Colonic mucosa (tissue), 4 donors: ENCODE data around the gene FHOD3. TPM values are rescaled to one million over a fixed set of nuclear protein-coding genes. Genes with fewer than 3 reads are reported as not detected.

ENCODE experiments used
- DNase-seq: peaks from one replicate; pipeline ENCODE4 v3.0.0-alpha.2; 2020
- H3K27ac ChIP-seq: fragments of 200-600 bp; one replicate; pipeline ENCODE4 v1.8.0; 2021
- H3K27me3 ChIP-seq: fragments of 200-600 bp; one replicate; pipeline ENCODE4 v1.8.0; 2021
- H3K36me3 ChIP-seq: fragments of 200-600 bp; one replicate; pipeline ENCODE4 v1.8.0; 2021
- H3K4me1 ChIP-seq: fragments of 200-600 bp; one replicate; pipeline ENCODE4 v1.8.0; 2021; ENCODE audit warnings: mild to moderate bottlenecking
- H3K4me3 ChIP-seq: fragments of 200-600 bp; one replicate; pipeline ENCODE4 v1.8.0; 2021
- H3K9ac ChIP-seq, 2 donors: one replicate each; pipeline ENCODE4 v1.7.0; 2013; ENCODE audit warnings: control low read depth in 2 of 2, low read depth in 2 of 2, low read length in 2 of 2
- H3K9me3 ChIP-seq: fragments of 200-600 bp; one replicate; pipeline ENCODE4 v1.8.0; 2021
- CTCF ChIP-seq: fragments of 200-600 bp; IDR thresholded peaks from one replicate; pipeline ENCODE4 v1.8.0; 2022; ENCODE audit warnings: antibody characterized with exemption, mild to moderate bottlenecking
- intact Hi-C: fragments of 100-400 bp; cut with DNase I; formaldehyde crosslinking; loops from one replicate; pipeline ENCODE4 v1.14.1; 2022
- total RNA-seq, 2 donors: library from RNA; stranded (reverse); fragmentation: NEBNext Ultra II Directional in 1 of 2; extraction: Animal tissue kit (Norgen Biotek cat#: 25700) in 1 of 2; gene quantifications; one replicate each; pipeline ENCODE4 v1.2.1, GENCODE V29; 2021
- donor health status: healthy.
- donor health status: DM: no; HTN: no; CAD: no.
- donor health status: DM: no; HTN: no; CAD: no.

Gene FHOD3
- total RNA-seq, 2 donors from 2014 or later = 2.5 to 4.1 TPM

- H3K4me1 ChIP-seq = no peaks in the 10 kb centered on the region
- intact Hi-C loops = no loop called here
- H3K36me3 ChIP-seq = no peaks in the 10 kb centered on the region
- H3K27me3 ChIP-seq = no peaks in the 10 kb centered on the region
- no peak overlapping the region for H3K4me3 ChIP-seq
- no peak overlapping the region for H3K9ac ChIP-seq
- no peak for TF ChIP-seq CTCF
- DNase-seq = no peak
- no peak overlapping the region for H3K27ac ChIP-seq
- H3K9me3 ChIP-seq = no peaks in the 10 kb centered on the region
These were observed 522.1 kb downstream of the FHOD3 start for GRCh38 chr18:36819621-36820020.

- no peaks in the 10 kb centered on the region for H3K36me3 ChIP-seq
- H3K27ac ChIP-seq = no peak overlapping the region
- no peak overlapping the region for H3K4me3 ChIP-seq
- no peak overlapping the region for H3K9ac ChIP-seq
- H3K9me3 ChIP-seq = no peaks in the 10 kb centered on the region
- no peaks in the 10 kb centered on the region for H3K4me1 ChIP-seq
- H3K27me3 ChIP-seq = no peaks in the 10 kb centered on the region
- no peak for TF ChIP-seq CTCF
- intact Hi-C loops = no loop called here
- no peak for DNase-seq
These were observed 524.2 kb downstream of the FHOD3 start for GRCh38 chr18:36821681-36822080.

- Histone ChIP-seq H3K4me3 (no peak overlapping the region), H3K4me1 (no peaks in the 10 kb centered on the region), H3K27me3 (no peaks in the 10 kb centered on the region), H3K27ac (no peak overlapping the region), H3K36me3 (no peaks in the 10 kb centered on the region), H3K9me3 (no peaks in the 10 kb centered on the region), H3K9ac (no peak overlapping the region)
- TF ChIP-seq CTCF = no peak
- intact Hi-C loops = no loop called here
- DNase-seq = no peak
These were observed 528.0 kb downstream of the FHOD3 start for GRCh38 chr18:36825526-36825925.

- TF ChIP-seq CTCF = no peak
- Histone ChIP-seq H3K9ac (no peak overlapping the region), H3K4me1 (no peaks in the 10 kb centered on the region), H3K27ac (no peak overlapping the region), H3K36me3 (no peaks in the 10 kb centered on the region), H3K9me3 (no peaks in the 10 kb centered on the region), H3K4me3 (no peak overlapping the region), H3K27me3 (no peaks in the 10 kb centered on the region)
- no peak for DNase-seq
- intact Hi-C loops = no loop called here
These were observed 529.0 kb downstream of the FHOD3 start for GRCh38 chr18:36826556-36826955.

- no peak for TF ChIP-seq CTCF
- H3K27ac ChIP-seq = peak overlapping the region; percentile 72
- intact Hi-C loops = no loop called here
- peak overlapping the region; percentile 93 for H3K4me3 ChIP-seq
- peak; percentile 58 for DNase-seq
- H3K36me3 ChIP-seq = no peaks in the 10 kb centered on the region
- H3K9me3 ChIP-seq = no peaks in the 10 kb centered on the region
- no peaks in the 10 kb centered on the region for H3K27me3 ChIP-seq
- no peaks in the 10 kb centered on the region for H3K4me1 ChIP-seq
- peak overlapping the region; percentile 72 to 85 for H3K9ac ChIP-seq
These were observed 530.7 kb downstream of the FHOD3 start for GRCh38 chr18:36828157-36828629.
